HG03469 (cell line): ENCODE data around the gene CYREN.
"Not testable (repeated sequence)": the region's sequence is repeated elsewhere in the genome, so short reads cannot be mapped to it uniquely, and the experiment has no call there.

ENCODE experiments used
- ATAC-seq: cut with Tn5 transposase; IDR thresholded peaks from one replicate; pipeline ENCODE4 v1.9.1; 2021; ENCODE audit warnings: mild to moderate bottlenecking, moderate library complexity, moderate number of reproducible peaks; ENCODE audit not compliant: unreplicated experiment

CYREN gene

GRCh38 chr7:135170274-135170997 lies at the start of gene CYREN:
Gene CYREN, minus strand, starts transcription at chr7:135170707. Its CDS starts 1,785 bp downstream, at chr7:135168922.
- ATAC-seq, result peak; percentile 56

GRCh38 chr7:135217645-135218509 lies 47.4 kb upstream of the CYREN start:
- no peak for ATAC-seq

DNA sequence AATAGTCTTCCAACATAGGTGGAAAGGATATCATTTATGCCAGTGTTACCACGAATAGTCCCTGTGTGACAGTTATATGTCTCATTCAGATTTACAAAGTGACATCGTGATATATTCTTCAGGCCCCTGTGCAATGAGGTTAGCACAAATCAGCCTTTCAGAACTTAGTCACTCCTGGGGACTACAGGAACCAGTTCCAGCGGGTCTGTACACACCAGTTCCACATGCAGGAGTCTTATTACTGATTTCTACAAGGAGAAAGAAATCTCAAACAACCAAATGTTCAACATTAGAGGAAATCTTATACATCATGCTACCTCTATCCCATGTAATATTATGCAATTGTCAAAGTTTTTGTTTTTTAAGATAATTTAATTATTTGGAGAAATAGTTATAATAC lies 45.2 kb upstream of the CYREN start:
- no peak for ATAC-seq

DNA sequence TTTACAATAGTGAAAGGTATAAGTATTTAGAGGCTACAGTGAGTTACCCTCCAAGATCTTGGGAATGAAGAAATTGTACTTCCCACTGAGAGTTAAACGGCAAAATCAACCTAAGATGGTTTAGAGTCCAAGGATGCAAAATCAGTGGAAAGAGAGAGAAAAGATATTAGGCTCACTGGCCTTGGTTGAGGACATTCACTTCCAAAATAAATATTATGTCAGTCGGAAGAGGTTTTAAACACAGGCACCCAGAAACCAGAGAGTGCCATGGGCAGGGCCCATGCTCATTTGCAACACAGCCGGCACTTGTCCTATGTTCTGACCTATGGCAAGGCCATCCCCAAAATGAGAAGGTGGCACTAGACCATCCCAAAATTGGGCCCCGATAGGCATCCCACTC lies 44.7 kb upstream of the CYREN start:
- no peak for ATAC-seq

GRCh38 chr7:135213831-135214230 lies 43.3 kb upstream of the CYREN start:
- ATAC-seq, result no peak

- not testable (repeated sequence) for ATAC-seq
Observed at GRCh38 chr7:135211946-135212685, 41.6 kb upstream of the CYREN start.

GRCh38 chr7:135211179-135211945 lies 40.9 kb upstream of the CYREN start, which contains the start of gene WDR91:
Gene WDR91, minus strand, starts transcription at chr7:135211526. Its CDS starts 24 bp downstream, at chr7:135211502.
- ATAC-seq, result peak; percentile 63

GRCh38 chr7:135210888-135211178 lies 40.3 kb upstream of the CYREN start:
- peak; percentile 1 for ATAC-seq

DNA sequence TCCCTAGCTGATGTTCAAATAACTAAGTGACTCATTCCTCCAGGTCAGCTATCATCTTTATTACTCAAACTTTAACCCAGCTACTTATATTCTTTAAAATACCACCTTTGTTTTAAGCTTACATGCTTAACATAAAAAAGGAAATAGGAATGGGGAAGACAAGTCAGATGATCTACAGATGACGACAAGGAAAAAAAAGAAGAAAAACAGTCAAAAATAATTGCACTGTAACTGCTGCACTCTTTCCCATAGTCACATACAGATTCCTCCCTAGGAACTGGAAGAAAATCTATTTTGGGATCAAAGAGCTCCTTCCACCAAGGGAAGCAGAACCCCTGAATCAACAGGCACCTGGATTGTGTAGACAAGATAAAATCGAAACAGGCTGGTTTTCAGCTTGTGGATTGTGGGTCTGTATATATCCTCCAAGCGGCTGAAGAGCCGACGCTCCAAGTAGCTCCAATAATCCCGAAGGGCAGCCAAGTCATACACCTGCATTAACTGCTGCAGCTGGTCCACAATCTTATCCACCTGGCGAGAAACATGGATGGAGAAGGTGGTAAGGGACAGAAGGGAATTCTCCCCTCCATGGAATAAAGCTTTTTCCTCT lies 38.8 kb upstream of the CYREN start:
- ATAC-seq, result no peak

DNA sequence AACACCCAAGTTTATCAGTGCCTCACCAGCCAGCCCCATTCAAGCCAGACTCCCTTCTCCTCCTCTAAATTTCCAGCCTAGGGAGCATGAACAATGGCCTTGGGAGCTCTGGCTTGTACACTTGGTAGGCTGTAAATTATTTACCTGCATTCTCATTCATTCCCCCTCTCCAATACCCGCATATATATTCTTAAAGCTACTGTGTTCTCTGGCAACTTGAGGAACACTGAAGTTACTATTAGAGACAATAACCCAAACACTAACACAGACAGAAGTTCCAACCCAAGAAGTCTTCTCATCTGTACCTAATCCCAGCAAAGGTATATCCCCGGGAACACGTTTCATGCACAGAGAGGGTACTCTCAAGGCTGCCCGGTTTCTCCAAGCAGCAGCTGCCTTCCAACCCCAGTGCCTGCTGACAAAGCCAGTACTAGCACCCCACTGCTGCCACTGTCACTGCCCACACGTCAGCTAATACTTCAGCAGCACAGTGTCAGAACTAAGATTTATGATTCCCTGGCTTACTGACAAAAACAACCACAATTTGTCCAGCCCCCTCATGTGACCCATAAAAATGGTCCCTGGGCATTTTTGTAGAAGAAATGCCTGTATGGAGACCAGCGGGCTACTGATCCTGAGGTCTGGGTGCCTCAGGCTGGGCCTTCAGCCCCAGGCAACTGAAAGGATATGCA lies 37.7 kb upstream of the CYREN start:
- no peak for ATAC-seq

DNA sequence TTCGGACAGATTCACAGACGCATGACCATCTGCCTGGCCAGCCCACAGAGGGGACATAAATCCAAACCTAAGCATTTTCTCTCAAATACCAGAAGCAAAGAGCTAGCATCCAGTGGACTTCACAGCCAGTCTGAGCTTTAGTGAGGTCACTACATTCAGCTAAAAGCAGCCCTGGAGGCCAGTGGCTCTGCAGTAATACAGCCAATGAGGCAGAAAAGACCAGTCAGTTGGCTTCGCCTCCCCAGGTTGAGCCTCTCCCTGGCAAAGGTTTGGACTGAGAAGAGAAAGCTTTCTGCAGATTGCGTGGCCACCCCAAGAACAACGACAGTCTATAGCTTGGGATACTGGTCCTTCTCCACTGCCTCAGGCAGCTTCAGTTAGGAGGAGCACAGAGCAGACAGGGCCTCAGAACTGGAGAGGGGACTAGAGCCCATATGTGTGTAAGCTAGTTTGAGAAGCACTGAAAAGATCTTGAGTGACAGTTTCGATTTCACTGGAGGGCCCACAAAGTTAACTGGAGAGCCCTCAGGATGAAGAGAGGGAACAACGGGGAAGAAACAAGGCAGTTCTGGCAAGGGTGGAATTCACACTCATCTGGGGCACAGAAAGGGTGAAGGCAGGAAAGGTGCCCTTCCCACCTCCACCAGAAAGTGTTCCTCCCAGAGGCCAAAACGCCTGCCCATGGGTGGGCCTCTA lies 37.0 kb upstream of the CYREN start:
- ATAC-seq, result no peak

- peak; percentile 33 for ATAC-seq
Observed at GRCh38 chr7:135206941-135207391, 36.5 kb upstream of the CYREN start.

- no peak for ATAC-seq
Observed at GRCh38 chr7:135205850-135206249, 35.3 kb upstream of the CYREN start.

- ATAC-seq, result no peak
Observed at GRCh38 chr7:135204876-135205275, 34.4 kb upstream of the CYREN start.

- ATAC-seq, result no peak
Observed at GRCh38 chr7:135204341-135204749, 33.8 kb upstream of the CYREN start.

GRCh38 chr7:135201350-135201749 lies 30.8 kb upstream of the CYREN start:
- ATAC-seq, result no peak

DNA sequence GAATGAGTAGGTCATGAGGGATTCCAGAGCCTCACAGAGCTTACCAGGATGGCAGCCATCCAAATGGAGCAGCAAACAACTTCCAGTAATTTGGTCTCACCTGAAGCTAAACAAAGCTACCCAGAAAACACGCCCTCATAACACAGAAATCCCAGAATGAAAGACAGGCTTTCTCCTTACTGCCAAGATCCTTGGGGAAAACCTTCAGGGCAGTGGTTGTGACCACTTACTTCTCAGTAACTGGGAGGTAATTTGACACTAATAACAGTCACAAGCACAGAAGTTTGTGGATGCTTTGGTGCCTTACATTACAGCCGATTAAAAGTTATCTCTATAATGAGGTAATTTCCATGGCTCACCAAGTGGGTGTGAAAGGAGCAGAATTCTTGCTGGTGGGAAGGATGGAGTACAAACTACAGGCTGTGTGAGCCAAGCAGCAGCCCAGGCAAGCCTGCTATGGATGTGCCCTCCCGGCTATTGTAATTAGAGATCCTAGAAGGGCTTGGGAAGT lies 30.4 kb upstream of the CYREN start:
- ATAC-seq, result no peak

DNA sequence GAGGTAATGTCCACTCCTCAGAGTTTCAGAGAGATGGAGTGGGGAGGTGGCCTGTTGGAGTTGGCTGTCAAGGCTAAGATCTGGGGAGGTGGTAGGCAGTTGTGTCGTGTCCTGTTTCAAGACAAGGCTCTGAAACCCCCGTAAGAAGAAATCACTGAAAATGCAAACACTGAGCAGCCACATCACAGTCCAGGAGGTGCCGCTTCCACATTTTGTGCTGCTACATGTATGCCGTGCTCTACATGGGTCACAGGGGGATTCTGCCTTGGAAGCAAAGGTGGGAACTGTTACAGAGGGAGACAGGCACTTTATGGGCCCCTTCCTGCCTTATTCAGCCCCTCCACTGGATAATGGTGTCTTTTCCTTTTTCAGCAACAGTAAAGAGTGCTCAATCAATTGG lies 28.9 kb upstream of the CYREN start:
- ATAC-seq, result no peak
